Measurements from ENCODE around the gene PRKN. TPM values are rescaled to one million over a fixed set of nuclear protein-coding genes. Genes with fewer than 3 reads are reported as not detected.

The PRKN gene
- total RNA-seq, 2 experiments from 2014 or later, result 0.82 to 1.00 TPM

DNA sequence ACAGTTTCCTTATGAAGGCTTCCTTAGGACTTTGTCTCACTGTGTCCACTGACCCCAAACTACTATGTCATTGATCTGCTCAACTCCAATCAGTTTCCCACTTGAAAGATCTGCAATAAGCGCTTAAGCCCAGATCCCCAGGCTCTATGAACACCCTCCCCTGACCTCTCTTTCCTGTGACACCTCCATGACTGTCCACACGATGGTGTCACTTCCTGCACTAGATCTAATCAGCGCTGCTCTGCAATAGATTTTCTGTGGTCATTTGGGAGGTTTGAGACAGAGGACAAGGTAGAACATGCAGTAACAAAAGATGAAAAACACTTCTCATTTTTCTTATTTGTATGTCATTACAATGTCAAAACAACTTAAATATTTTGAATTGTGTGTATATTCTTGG lies 1149.1 kb downstream of the PRKN start:
- no peak overlapping the region for H3K4me3 Mint-ChIP-seq
- DNase-seq, result no peak
- H3K27ac Mint-ChIP-seq, result no peak overlapping the region
- intact Hi-C loops (cut with micrococcal nuclease), result no loop called here
- no peaks in the 10 kb centered on the region for H3K36me3 Mint-ChIP-seq
- ChIA-PET CTCF (no interaction called here), POLR2A (no interaction called here)
- no peaks in the 10 kb centered on the region for H3K4me1 Mint-ChIP-seq (ENCODE audit: low read depth)
- H3K9me3 Mint-ChIP-seq, result no peaks in the 10 kb centered on the region
- no peaks in the 10 kb centered on the region for H3K27me3 Mint-ChIP-seq

DNA sequence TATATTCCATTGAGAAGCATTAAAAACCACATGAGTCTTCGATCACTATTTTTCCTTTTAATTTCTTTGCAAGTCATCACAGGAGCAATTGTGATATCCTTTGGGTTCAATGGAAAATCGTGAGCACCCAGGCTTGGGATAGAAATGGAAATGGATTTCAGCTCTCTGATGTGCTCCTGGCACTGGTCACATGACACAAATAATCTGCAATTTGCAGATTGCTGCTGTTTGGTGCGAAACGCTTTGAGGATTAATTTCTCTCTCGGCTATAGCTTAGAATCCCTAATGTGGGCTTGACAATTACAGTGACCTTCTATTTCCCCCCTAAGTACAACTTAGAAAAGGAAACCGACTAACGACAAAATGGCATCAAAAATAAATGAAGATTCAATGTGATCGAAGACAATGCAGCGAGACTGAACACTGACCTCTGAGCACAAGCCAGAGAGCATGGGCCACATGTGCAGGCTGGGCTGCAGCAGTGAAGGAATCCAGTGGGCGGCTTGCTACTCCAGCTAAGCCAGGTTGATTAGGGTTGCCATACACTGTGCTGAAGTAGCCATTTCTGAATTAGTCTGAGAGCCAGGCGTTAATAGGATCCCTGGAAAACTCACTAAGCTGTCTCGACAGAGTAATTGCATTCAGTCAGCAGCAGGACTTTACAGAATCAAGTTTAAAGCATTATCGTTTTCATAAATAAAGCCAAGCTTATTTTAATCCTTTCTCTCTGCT lies 1151.9 kb downstream of the PRKN start:
- Mint-ChIP-seq H3K27ac (no peak overlapping the region), H3K27me3 (no peaks in the 10 kb centered on the region), H3K4me1 (ENCODE audit: low read depth) (no peaks in the 10 kb centered on the region), H3K9me3 (no peaks in the 10 kb centered on the region), H3K4me3 (no peak overlapping the region), H3K36me3 (no peaks in the 10 kb centered on the region)
- CTCF ChIA-PET, result interaction anchor here (1.3 kb wide), 1 partner anchor 119 kb away, joined by 3 read pairs; no protein-coding TSS in a partner anchor
- DNase-seq, result no peak
- intact Hi-C loops (cut with micrococcal nuclease), result no loop called here
- POLR2A ChIA-PET, result no interaction called here

GRCh38 chr6:161568885-161569456 lies 1158.6 kb downstream of the PRKN start:
- ChIA-PET CTCF (no interaction called here), POLR2A (no interaction called here)
- H3K36me3 Mint-ChIP-seq, result no peaks in the 10 kb centered on the region
- no peaks in the 10 kb centered on the region for H3K9me3 Mint-ChIP-seq
- no peak overlapping the region for H3K27ac Mint-ChIP-seq
- H3K27me3 Mint-ChIP-seq, result no peaks in the 10 kb centered on the region
- H3K4me1 Mint-ChIP-seq (ENCODE audit: low read depth), result no peaks in the 10 kb centered on the region
- intact Hi-C loops (cut with micrococcal nuclease), result no loop called here
- DNase-seq, result no peak
- no peak overlapping the region for H3K4me3 Mint-ChIP-seq

DNA sequence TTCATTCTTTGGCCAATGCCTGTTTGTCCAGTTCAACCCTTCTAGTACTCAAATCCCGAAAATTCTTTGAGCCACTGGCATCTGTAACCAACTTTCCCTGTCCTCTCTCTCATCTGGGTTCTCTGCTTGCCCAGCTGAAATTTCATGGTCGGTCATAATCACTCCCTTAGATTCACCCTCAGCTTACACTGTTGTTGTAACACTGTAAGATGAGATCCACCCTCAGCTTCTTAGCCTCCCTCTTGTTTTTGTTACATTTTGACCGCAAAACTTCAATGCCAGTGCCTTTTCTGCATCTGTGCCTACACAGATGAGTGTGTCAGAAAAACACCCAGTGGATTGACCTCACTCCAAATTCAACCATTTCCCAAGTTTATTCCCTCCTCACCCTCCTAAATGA lies 1162.6 kb downstream of the PRKN start:
- no peak overlapping the region for H3K4me3 Mint-ChIP-seq
- H3K27me3 Mint-ChIP-seq, result no peaks in the 10 kb centered on the region
- H3K36me3 Mint-ChIP-seq, result no peaks in the 10 kb centered on the region
- H3K4me1 Mint-ChIP-seq (ENCODE audit: low read depth), result no peaks in the 10 kb centered on the region
- intact Hi-C loops (cut with micrococcal nuclease), result no loop called here
- no peak overlapping the region for H3K27ac Mint-ChIP-seq
- no peaks in the 10 kb centered on the region for H3K9me3 Mint-ChIP-seq
- DNase-seq, result no peak
- POLR2A ChIA-PET, result no interaction called here
- CTCF ChIA-PET, result no interaction called here

DNA sequence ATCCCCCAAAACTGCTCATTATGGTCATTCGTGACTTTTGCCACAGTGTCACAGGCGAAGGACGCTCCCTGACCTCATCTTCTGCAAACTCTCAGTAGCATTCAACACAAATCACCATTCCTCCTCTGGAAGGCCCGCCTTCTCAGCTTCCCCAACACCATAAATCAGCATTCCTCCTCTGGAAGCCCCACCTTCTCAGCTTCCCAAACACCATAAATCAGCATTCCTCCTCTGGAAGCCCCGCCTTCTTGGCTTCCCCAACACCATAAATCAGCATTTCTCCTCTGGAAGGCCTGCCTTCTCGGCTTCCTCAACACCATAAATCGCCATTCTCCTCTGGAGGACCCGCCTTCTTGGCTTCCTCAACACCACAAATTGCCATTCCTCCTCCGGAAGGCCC lies 1165.7 kb downstream of the PRKN start:
- Mint-ChIP-seq H3K4me1 (ENCODE audit: low read depth) (no peaks in the 10 kb centered on the region), H3K36me3 (no peaks in the 10 kb centered on the region), H3K4me3 (no peak overlapping the region), H3K27me3 (no peaks in the 10 kb centered on the region), H3K27ac (no peak overlapping the region), H3K9me3 (no peaks in the 10 kb centered on the region)
- intact Hi-C loops (cut with micrococcal nuclease), result no loop called here
- POLR2A ChIA-PET, result no interaction called here
- CTCF ChIA-PET, result no interaction called here
- DNase-seq, result no peak

DNA sequence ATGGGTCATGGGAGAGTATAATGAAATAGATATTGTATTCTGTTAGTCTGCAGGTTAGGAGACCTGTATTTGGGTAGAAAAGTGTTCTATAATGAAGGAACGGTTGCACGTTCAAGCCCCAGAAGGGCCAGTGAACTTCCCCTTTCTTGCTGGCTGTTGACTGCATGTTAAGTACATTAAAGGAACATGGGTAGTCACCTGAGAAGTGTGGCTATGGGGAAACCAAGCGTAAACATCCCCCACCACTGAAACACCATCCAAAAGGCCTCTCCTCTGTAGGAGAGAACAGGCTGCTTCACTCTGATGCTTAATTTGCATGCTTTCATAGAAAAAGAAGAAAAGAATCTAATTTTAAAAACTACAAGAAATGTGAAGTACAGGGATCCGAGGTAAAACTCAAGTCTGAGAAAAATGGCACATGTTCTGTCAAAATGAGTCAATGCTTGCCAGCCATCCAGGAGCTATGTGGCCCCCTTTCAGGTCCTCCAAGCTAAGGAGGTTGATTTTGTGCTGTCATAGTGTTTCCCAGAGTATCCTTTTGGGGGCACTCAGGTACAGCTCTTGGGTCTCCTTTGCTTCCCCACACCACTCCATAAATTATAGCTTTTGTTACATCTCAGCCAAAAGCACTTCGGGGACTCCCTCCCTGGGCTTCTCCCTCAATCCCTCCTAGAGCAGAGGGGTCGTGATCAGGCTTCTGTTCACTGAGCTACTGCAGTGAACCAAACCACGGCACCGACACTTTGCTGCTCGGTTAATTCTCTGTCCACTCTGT lies 1170.0 kb downstream of the PRKN start:
- DNase-seq, result no peak
- intact Hi-C loops (cut with micrococcal nuclease), result no loop called here
- Mint-ChIP-seq H3K27ac (no peak overlapping the region), H3K4me1 (ENCODE audit: low read depth) (no peaks in the 10 kb centered on the region), H3K9me3 (peaks cover 11% of the 10 kb centered on the region), H3K4me3 (no peak overlapping the region), H3K27me3 (no peaks in the 10 kb centered on the region), H3K36me3 (peaks cover 2% of the 10 kb centered on the region)
- CTCF ChIA-PET, result no interaction called here
- POLR2A ChIA-PET, result no interaction called here

GRCh38 chr6:161554883-161555282 lies 1172.7 kb downstream of the PRKN start:
- Mint-ChIP-seq H3K9me3 (peaks cover 11% of the 10 kb centered on the region), H3K27ac (no peak overlapping the region), H3K27me3 (no peaks in the 10 kb centered on the region), H3K36me3 (peaks cover 2% of the 10 kb centered on the region), H3K4me3 (no peak overlapping the region), H3K4me1 (ENCODE audit: low read depth) (no peaks in the 10 kb centered on the region)
- no peak for DNase-seq
- POLR2A ChIA-PET, result no interaction called here
- CTCF ChIA-PET, result no interaction called here
- intact Hi-C loops (cut with micrococcal nuclease), result no loop called here

- ChIA-PET POLR2A (no interaction called here), CTCF (no interaction called here)
- H3K27ac Mint-ChIP-seq, result no peak overlapping the region
- no peak for DNase-seq
- no peaks in the 10 kb centered on the region for H3K4me1 Mint-ChIP-seq (ENCODE audit: low read depth)
- no peaks in the 10 kb centered on the region for H3K27me3 Mint-ChIP-seq
- H3K4me3 Mint-ChIP-seq, result no peak overlapping the region
- H3K36me3 Mint-ChIP-seq, result no peaks in the 10 kb centered on the region
- H3K9me3 Mint-ChIP-seq, result peaks cover 4% of the 10 kb centered on the region
- intact Hi-C loops (cut with micrococcal nuclease), result no loop called here
Observed at GRCh38 chr6:161549977-161550655, 1177.5 kb downstream of the PRKN start.

- ChIA-PET CTCF (no interaction called here), POLR2A (no interaction called here)
- no peaks in the 10 kb centered on the region for H3K4me1 Mint-ChIP-seq (ENCODE audit: low read depth)
- no peaks in the 10 kb centered on the region for H3K9me3 Mint-ChIP-seq
- no peak overlapping the region for H3K4me3 Mint-ChIP-seq
- no peak overlapping the region for H3K27ac Mint-ChIP-seq
- H3K27me3 Mint-ChIP-seq, result no peaks in the 10 kb centered on the region
- H3K36me3 Mint-ChIP-seq, result no peaks in the 10 kb centered on the region
- no peak for DNase-seq
- intact Hi-C loops (cut with micrococcal nuclease), result no loop called here
Observed at GRCh38 chr6:161548713-161549296, 1178.8 kb downstream of the PRKN start.

DNA sequence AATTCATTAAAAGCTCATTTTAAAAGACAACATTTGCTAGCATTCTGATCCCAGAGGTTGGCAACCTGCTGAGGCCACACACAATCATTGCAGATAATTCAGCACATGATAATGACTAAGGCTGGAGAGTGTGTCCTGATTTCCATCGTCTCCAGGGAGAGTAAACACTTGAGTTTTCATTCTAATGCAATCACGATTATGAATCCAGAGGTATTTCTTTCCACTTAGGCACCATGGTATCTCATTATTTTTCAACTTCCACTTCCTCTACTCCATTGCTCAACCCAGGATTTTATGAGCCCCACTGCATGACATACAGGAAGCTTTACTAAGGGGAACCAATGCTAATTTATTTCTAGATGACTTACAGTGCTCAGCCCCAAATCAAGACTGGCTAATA lies 1179.9 kb downstream of the PRKN start:
- ChIA-PET CTCF (no interaction called here), POLR2A (no interaction called here)
- H3K4me1 Mint-ChIP-seq (ENCODE audit: low read depth), result no peaks in the 10 kb centered on the region
- intact Hi-C loops (cut with micrococcal nuclease), result no loop called here
- H3K36me3 Mint-ChIP-seq, result no peaks in the 10 kb centered on the region
- no peak overlapping the region for H3K4me3 Mint-ChIP-seq
- H3K9me3 Mint-ChIP-seq, result no peaks in the 10 kb centered on the region
- no peaks in the 10 kb centered on the region for H3K27me3 Mint-ChIP-seq
- DNase-seq, result no peak
- no peak overlapping the region for H3K27ac Mint-ChIP-seq

- intact Hi-C loops (cut with micrococcal nuclease), result no loop called here
- H3K9me3 Mint-ChIP-seq, result no peaks in the 10 kb centered on the region
- no peak for DNase-seq
Observed at GRCh38 chr6:161546632-161547031, 1180.9 kb downstream of the PRKN start.

DNA sequence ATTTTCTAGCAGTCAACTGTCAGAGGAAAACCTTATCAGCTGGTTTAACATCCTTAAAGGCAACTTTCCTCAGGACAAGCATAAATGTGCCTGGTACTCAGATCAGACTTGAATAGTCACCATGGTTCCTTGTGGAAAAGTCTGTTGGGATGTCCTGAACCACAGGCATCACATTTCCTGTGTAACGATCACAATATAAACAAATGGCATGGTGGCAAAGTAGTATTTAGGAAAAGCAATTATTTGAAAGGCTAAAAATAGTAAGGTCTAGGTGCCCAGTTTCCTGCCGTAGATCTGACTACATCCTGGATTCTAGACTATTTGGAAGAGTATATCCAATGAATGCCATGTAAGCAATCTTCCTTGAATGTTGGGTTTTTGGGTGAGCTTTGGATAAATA lies 1181.8 kb downstream of the PRKN start:
- Mint-ChIP-seq H3K27me3 (no peaks in the 10 kb centered on the region), H3K27ac (no peak overlapping the region), H3K9me3 (no peaks in the 10 kb centered on the region), H3K4me1 (ENCODE audit: low read depth) (no peaks in the 10 kb centered on the region), H3K4me3 (no peak overlapping the region), H3K36me3 (no peaks in the 10 kb centered on the region)
- intact Hi-C loops (cut with micrococcal nuclease), result no loop called here
- POLR2A ChIA-PET, result no interaction called here
- DNase-seq, result no peak
- CTCF ChIA-PET, result no interaction called here

More at GRCh38 chr6:161546632-161547031, 1180.9 kb downstream of the PRKN start:
- Mint-ChIP-seq H3K4me1 (ENCODE audit: low read depth) (no peaks in the 10 kb centered on the region), H3K36me3 (no peaks in the 10 kb centered on the region), H3K4me3 (no peak overlapping the region), H3K27ac (no peak overlapping the region), H3K27me3 (no peaks in the 10 kb centered on the region)
- CTCF ChIA-PET, result no interaction called here
- POLR2A ChIA-PET, result no interaction called here

Measured in activated CD4-positive, alpha-beta memory T cell treated with anti-CD3 and anti-CD28 coated beads for 36 hours (primary cell).